DMS53 (cell line): ENCODE results near the gene C10orf143.
"Not testable (repeated sequence)": the region's sequence is repeated elsewhere in the genome, so short reads cannot be mapped to it uniquely, and the experiment has no call there.

Experiments used
- DNase-seq: peaks from one replicate; lab custom pipeline; 2025; lab: John Stamatoyannopoulos, UW

C10orf143 gene

GRCh38 chr10:130029209-130029608 lies 81.4 kb downstream of the C10orf143 start:
- no peak for DNase-seq

GRCh38 chr10:130028465-130028819 lies 82.2 kb downstream of the C10orf143 start:
- DNase-seq = no peak

- no peak for DNase-seq
These were observed 82.7 kb downstream of the C10orf143 start for GRCh38 chr10:130027716-130028464.

DNA sequence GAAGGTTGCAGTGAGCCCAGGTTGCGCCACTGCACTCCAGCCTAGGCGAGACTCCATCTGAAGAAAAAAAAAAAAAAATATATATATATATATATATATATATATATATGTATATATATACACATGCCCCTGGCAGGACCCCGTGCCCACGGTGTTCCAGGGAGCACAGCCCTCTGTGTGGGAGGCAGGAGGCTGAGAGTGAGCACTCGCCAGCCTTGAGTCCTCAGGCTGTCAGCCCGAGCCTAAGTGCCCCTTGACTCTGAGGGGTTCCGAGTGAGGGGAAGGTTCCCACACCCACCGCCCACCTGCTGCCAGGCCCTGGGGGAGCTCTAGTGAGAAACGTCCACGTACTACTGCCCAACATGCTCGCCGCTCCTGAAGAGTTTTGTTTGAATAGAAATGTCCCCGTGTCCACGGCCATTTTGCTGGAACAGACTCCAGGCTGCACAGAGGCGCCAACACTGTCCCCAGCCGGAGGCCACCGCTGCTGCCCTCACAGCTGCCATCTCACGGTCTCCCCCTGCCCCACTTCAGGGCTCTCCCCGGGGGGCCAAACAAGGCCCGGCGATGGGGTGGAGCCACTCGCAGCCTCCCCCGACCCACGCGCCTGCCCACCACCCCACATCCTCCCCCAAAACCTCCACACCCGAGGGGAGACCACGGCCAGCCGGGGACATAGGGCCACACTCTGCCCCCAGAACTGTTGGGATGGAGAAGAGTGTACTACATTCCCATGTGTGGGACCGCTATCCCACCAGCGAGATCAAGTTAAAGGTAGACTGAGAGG lies 83.8 kb downstream of the C10orf143 start:
- no peak for DNase-seq

DNA sequence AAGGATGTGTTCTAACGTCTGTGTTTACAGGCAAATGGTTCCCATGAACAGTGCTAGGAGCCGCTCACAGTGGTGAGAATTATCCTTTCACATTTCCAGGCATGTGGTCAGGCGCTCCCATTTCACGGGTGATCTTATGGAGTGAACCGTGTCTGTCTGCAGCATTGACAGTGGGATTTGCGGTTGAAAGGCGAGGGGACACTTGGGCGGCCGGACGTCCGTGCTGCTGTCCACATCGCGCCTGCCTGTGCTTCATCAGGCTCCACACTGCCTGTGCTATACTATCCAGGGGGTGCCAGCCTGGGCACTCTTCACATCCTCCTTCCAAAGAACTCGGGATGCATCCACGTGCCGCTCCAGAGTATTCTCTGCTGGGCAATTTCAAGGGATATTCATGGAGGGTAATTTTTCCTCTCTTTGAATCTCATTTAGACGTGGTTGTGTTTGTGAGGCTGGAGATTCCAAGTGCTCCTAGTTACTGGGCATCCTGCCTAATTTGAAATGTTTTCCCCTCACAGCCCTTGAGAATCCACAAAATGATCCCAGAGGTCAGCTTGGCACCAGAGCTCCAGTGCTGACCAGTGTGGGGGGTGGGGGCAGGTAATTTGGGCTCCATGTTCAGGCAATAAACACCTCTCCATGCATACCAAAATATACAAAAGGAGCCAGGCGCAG lies 84.7 kb downstream of the C10orf143 start:
- no peak for DNase-seq

GRCh38 chr10:130025326-130025725 lies 85.3 kb downstream of the C10orf143 start:
- DNase-seq = no peak

- no peak for DNase-seq
These were observed 85.8 kb downstream of the C10orf143 start for GRCh38 chr10:130024779-130025325.

DNA sequence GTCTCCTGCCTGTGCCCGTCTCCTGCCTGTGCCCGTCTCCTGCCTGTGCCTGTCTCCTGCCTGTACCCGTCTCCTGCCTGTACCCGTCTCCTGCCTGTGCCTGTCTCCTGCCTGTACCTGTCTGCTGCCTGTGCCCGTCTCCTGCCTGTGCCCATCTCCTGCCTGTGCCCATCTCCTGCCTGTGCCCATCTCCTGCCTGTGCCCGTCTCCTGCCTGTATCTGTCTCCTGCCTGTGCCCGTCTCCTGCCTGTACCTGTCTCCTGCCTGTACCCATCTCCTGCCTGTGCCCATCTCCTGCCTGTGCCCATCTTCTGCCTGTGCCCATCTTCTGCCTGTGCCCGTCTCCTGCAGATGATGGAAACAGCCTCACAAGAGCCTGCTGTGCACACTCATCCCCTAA lies 86.3 kb downstream of the C10orf143 start:
- not testable (repeated sequence) for DNase-seq

DNA sequence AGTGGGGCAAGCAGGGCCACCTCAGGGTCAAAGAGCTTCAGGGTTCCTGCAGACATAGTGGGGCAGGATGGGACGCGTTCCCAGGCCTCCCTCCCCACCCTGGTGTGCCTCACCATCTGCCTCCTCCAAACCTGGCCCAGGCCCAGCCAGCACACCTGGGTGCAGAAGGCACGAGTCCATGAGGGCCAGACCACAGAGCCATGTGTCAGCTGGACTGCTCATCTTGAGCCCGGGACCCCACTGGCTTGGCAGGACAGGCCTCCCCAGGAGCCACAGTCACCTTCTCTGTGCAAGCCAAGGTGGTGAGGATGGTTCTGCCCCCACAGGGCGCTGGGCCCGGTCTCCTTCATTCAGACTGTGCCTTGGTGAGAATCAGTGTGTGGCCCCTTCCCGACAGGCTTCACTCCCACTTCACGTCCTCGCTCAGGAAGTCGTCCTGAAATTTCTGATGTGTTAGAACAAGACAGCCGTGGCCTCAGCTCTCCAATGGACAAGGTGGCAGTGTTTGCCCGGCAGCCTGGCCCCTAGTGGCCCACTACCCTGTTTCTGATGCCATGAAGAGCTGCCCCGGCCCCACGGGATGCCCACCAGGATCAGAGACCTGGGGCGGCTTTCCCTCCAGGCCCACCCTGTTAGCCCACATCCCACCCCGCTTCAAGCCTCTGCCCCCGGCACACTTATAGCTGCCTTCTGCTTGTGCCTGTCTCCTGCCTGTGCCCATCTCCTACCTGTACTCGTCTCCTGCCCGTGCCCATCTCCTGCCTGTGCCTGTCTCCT lies 87.0 kb downstream of the C10orf143 start:
- no peak for DNase-seq

DNA sequence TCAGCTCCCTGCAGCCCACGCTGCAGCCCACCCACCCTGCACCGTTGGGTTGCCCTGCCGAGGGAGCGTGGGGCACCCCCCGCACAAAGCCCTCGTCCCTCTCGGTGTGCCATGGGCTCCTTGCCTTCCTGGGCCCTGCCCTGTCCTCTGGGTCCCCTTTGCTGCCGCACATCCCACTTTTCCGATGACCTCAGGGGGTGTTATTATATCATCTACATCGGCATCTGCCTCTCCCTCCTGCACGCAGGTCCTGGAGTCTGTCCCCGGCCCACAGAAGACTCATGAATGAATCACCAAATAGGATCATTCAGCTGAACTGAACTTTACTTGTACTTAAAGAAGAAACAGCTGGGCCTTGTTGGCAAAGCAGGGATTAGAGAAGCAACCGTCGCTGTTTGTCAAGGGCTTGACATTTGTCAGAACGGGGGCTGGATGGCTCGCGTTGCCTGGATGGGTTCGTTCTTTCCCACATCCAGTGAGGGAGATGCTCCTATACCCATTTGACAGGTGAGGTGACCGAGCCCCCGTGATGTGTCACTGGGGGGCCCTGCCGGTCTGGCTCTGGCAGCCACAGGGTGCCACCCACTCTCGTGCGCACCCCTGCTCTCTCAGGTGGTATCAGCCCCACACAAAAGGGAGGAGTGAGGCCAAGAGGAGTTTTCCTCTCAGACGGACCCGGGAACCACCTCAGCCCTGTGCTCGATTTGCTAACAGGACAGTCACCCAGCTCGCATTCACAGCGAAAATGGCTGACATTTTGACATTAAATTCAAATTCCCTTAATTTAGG lies 87.9 kb downstream of the C10orf143 start:
- no peak for DNase-seq

DNA sequence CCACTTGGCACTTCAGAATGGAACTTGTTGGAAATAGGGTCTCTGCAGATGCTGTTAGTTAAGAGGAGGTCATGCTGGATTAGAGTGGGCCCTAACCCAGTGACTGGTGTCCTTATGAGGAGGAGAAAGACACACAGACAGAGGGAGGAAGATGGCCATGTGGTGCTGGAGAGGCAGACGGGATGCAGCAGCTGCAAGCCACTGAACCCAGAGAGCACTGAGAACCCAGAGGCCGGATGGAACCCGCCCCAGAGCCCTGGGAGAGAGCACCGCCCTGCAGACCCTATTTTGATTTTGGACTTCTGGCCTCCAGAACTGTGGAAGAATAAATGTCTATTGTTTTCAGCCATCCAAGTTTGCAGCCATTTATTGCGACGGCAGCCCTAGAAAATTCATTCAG lies 88.5 kb downstream of the C10orf143 start:
- DNase-seq = no peak

DNA sequence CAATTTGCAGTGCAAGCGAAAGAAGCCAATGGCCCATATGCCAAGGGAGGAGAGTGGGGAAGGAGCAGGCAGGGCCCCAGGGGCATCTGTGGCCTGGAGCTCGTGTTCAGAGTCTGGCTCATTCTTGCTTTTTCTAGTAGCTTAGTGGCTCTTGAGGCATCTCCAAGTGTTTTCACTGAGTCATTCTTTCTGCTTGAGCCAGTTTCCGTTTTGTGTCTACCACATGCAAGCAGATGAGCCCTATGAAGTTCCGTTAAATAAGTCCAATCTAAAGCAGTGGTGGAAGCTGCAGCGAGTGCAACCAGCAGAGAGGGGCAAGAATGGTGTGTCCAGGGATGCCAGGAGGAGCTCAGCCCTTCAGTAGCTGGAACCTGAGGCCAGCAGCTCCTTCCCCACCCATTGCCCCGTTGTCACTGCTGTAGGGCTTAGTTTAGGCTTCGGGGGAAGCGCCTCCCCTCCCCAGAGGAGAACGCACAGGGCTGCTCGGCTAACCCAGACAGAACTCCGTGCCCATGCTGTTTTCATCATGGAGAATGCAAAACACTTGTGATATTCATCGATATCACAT lies 89.2 kb downstream of the C10orf143 start:
- DNase-seq = no peak

GRCh38 chr10:130020651-130021382 lies 89.8 kb downstream of the C10orf143 start:
- no peak for DNase-seq

- DNase-seq = no peak
These were observed 91.9 kb downstream of the C10orf143 start for GRCh38 chr10:130018730-130019185.

- DNase-seq = no peak
These were observed 92.4 kb downstream of the C10orf143 start for GRCh38 chr10:130018265-130018664.

DNA sequence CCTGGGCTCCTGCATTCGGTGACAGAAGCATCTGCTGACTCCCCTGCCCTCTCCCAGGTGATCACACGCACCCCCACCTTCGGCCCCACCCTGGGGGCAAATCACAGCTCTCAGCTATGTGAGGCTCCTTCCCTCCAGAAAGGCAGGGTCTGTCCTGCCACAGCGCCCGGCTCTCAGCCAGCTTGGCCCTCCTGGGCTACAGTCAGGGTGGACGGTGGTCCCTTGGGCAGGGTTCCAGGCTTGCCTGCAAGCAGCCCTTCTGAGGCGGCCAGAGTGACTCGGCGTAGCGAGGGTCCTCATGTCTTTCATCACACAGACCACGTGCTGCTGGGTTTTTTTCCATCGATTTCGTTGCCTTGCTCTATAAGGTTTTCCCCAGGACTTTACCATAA lies 93.0 kb downstream of the C10orf143 start:
- no peak for DNase-seq

DNA sequence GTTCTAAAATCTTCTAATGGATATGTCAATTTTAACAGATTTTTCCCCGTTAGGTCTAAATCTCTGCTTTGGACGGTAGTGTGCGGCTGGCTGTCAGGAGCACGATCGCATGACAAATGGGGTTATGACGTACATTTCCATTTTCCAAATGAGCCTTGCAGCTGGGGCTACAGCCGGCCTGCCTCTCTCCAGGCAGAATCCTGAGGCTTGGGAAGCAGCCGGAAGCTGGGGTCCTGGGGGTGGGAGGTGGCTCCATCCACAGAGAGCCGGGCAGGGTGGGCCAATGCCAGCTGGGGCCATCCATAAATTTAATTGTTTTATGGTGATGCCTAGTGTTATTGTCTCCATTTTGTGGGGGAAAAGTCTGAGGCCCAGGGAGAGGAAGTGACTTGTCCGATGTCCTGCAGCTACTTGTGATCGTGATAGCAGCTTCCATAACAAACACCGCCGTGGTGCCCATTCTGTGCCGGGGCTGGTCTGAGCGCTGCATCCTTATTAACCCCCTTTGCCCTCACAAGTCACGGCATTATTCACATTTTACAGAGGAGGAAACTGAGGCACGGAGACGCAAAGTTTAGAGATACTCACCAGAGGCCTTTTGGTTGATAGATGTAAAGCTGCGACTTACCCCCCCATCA lies 93.5 kb downstream of the C10orf143 start:
- no peak for DNase-seq

GRCh38 chr10:130016095-130016494 lies 94.5 kb downstream of the C10orf143 start:
- no peak for DNase-seq

DNA sequence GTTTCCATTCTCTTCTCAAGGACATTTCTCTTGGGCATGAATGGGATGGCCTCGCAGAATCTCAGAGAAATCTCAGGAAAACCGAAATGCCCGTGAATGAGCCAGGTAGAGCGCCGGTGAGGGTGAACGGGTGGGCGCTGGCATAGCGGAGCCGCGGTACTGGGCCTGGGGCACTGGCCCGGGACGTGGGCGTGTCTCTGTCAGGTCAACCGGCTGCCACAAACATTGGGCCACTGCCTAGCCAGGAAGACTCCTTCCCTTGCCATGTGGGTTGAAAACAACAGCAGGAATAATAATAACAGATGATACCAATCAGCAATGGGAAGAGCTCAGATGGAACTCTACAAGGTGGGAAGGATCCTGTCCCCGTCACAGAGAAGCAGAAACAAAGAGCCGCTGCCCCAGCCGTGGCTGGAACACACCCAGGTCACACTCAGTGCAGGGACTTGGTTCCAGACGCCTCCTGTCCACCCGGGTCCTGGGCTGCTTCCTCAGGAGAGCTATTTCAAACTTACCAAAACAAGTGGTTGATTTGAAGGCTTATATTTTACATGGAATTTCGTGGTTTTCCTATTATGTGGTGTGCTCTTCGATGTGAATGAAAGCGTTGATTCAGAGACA lies 95.4 kb downstream of the C10orf143 start:
- no peak for DNase-seq
